SJSA1 (cell line): ENCODE data around the gene CUEDC1. TPM values are rescaled to one million over a fixed set of nuclear protein-coding genes. Genes with fewer than 3 reads are reported as not detected.

Experiments
- DNase-seq, 2 experiments: peaks; one replicate each; pipeline ENCODE4 v3.0.0-alpha.2; 2015 to 2020; ENCODE audit warnings: low spot score in 2 of 2, low read depth in 1 of 2
- H3K27ac ChIP-seq: fragments of 250-450 bp; sonication (Bioruptor Pico); 2 replicates; pipeline ENCODE4 v1.5.1; 2020; ENCODE audit warnings: mild to moderate bottlenecking, moderate library complexity
- H3K27me3 ChIP-seq: fragments of 250-450 bp; sonication (Bioruptor Pico); replicated peaks from 2 replicates; pipeline ENCODE4 v1.5.1; 2020; ENCODE audit warnings: mild to moderate bottlenecking, moderate library complexity
- H3K36me3 ChIP-seq: fragments of 250-450 bp; sonication (Bioruptor Pico); 2 replicates; pipeline ENCODE4 v1.5.1; 2020; ENCODE audit warnings: mild to moderate bottlenecking
- H3K4me1 ChIP-seq: fragments of 250-450 bp; sonication (Bioruptor Pico); replicated peaks from 2 replicates; pipeline ENCODE4 v1.6.1; 2021; ENCODE audit warnings: mild to moderate bottlenecking
- H3K4me3 ChIP-seq: fragments of 250-450 bp; sonication (Bioruptor Pico); 2 replicates; pipeline ENCODE4 v1.5.1; 2020; ENCODE audit warnings: mild to moderate bottlenecking
- H3K9me3 ChIP-seq: fragments of 250-450 bp; sonication (Bioruptor Pico); replicated peaks from 2 replicates; pipeline ENCODE4 v1.5.1; 2020; ENCODE audit warnings: mild to moderate bottlenecking
- total RNA-seq: library from RNA; depleted of rRNA; stranded (reverse); fragments of >200 nt; shearing (Covaris generic); gene quantifications from 2 replicates; pipeline ENCODE4 v1.2.3, GENCODE V29; 2014

CUEDC1 gene
- total RNA-seq, 1 experiment from 2014 or later = 27.3 TPM

- Histone ChIP-seq H3K9me3 (no peaks in the 10 kb centered on the region), H3K4me1 (peaks cover 79% of the 10 kb centered on the region), H3K27me3 (no peaks in the 10 kb centered on the region), H3K36me3 (peaks cover 79% of the 10 kb centered on the region), H3K4me3 (no peak overlapping the region), H3K27ac (peak overlapping the region; percentile 94; the same call in 1 of the 2 replicates)
- DNase-seq = no peak
Observed at GRCh38 chr17:57876866-57877237, 78.4 kb downstream of the CUEDC1 start.

GRCh38 chr17:57876023-57876865, 79.0 kb downstream of the CUEDC1 start:
- H3K4me3 ChIP-seq = no peak overlapping the region
- H3K4me1 ChIP-seq = peaks cover 73% of the 10 kb centered on the region
- no peak for DNase-seq
- no peaks in the 10 kb centered on the region for H3K9me3 ChIP-seq
- no peaks in the 10 kb centered on the region for H3K27me3 ChIP-seq
- H3K36me3 ChIP-seq = peaks cover 79% of the 10 kb centered on the region
- peak overlapping the region; percentile 94 for H3K27ac ChIP-seq

GRCh38 chr17:57875290-57876022, 79.8 kb downstream of the CUEDC1 start:
- Histone ChIP-seq H3K9me3 (no peaks in the 10 kb centered on the region), H3K36me3 (peaks cover 82% of the 10 kb centered on the region), H3K27ac (peak overlapping the region; percentile 94), H3K4me3 (no peak overlapping the region), H3K4me1 (peaks cover 68% of the 10 kb centered on the region), H3K27me3 (no peaks in the 10 kb centered on the region)
- DNase-seq = peak; percentile 99

- no peaks in the 10 kb centered on the region for H3K27me3 ChIP-seq
- peaks cover 68% of the 10 kb centered on the region for H3K4me1 ChIP-seq
- no peak overlapping the region for H3K4me3 ChIP-seq
- H3K9me3 ChIP-seq = 0 out of 2 replicates have a peak, but pooled peaks cover 4% of the 10 kb centered on the region
- peak overlapping the region; percentile 94 for H3K27ac ChIP-seq
- H3K36me3 ChIP-seq = peaks cover 81% of the 10 kb centered on the region
- peak; percentile 95 to 99 for DNase-seq
Observed at GRCh38 chr17:57874434-57875289, 80.5 kb downstream of the CUEDC1 start.

- H3K27me3 ChIP-seq = no peaks in the 10 kb centered on the region
- peaks cover 81% of the 10 kb centered on the region for H3K36me3 ChIP-seq
- H3K4me1 ChIP-seq = peaks cover 68% of the 10 kb centered on the region
- no peak for DNase-seq
- H3K9me3 ChIP-seq = 0 out of 2 replicates have a peak, but pooled peaks cover 4% of the 10 kb centered on the region
- H3K27ac ChIP-seq = peak overlapping the region; percentile 94
- H3K4me3 ChIP-seq = no peak overlapping the region
Observed at GRCh38 chr17:57874058-57874419, 81.2 kb downstream of the CUEDC1 start.

- H3K4me3 ChIP-seq = no peak overlapping the region
- H3K27ac ChIP-seq = peak overlapping the region; percentile 94
- peaks cover 80% of the 10 kb centered on the region for H3K36me3 ChIP-seq
- 0 out of 2 replicates have a peak, but pooled peaks cover 4% of the 10 kb centered on the region for H3K9me3 ChIP-seq
- peaks cover 68% of the 10 kb centered on the region for H3K4me1 ChIP-seq
- H3K27me3 ChIP-seq = no peaks in the 10 kb centered on the region
- no peak for DNase-seq
Observed at GRCh38 chr17:57873261-57874057, 81.8 kb downstream of the CUEDC1 start.

GRCh38 chr17:57872536-57872935, 82.7 kb downstream of the CUEDC1 start:
- Histone ChIP-seq H3K27me3 (no peaks in the 10 kb centered on the region), H3K4me1 (peaks cover 73% of the 10 kb centered on the region), H3K36me3 (peaks cover 78% of the 10 kb centered on the region), H3K27ac (no peak overlapping the region), H3K4me3 (no peak overlapping the region), H3K9me3 (0 out of 2 replicates have a peak, but pooled peaks cover 4% of the 10 kb centered on the region)
- no peak for DNase-seq

GRCh38 chr17:57871863-57872262, 83.3 kb downstream of the CUEDC1 start:
- Histone ChIP-seq H3K27ac (no peak overlapping the region), H3K36me3 (peaks cover 81% of the 10 kb centered on the region), H3K4me1 (peaks cover 77% of the 10 kb centered on the region), H3K4me3 (no peak overlapping the region), H3K27me3 (no peaks in the 10 kb centered on the region), H3K9me3 (0 out of 2 replicates have a peak, but pooled peaks cover 4% of the 10 kb centered on the region)
- DNase-seq = no peak

- Histone ChIP-seq H3K36me3 (peaks cover 81% of the 10 kb centered on the region), H3K4me1 (peaks cover 70% of the 10 kb centered on the region), H3K27me3 (no peaks in the 10 kb centered on the region), H3K4me3 (no peak overlapping the region), H3K27ac (no peak overlapping the region), H3K9me3 (0 out of 2 replicates have a peak, but pooled peaks cover 4% of the 10 kb centered on the region)
- DNase-seq = no peak
Observed at GRCh38 chr17:57871155-57871554, 84.1 kb downstream of the CUEDC1 start.

- DNase-seq = no peak
- H3K27ac ChIP-seq = peak overlapping the region; percentile 11; the same call in 1 of the 2 replicates
- H3K4me3 ChIP-seq = no peak overlapping the region
- peaks cover 80% of the 10 kb centered on the region for H3K36me3 ChIP-seq
- H3K9me3 ChIP-seq = 0 out of 2 replicates have a peak, but pooled peaks cover 4% of the 10 kb centered on the region
- peaks cover 61% of the 10 kb centered on the region for H3K4me1 ChIP-seq
- no peaks in the 10 kb centered on the region for H3K27me3 ChIP-seq
Observed at GRCh38 chr17:57870283-57870635, 85.0 kb downstream of the CUEDC1 start.

GRCh38 chr17:57869617-57870282, 85.5 kb downstream of the CUEDC1 start:
- peaks cover 83% of the 10 kb centered on the region for H3K36me3 ChIP-seq
- 0 out of 2 replicates have a peak, but pooled peaks cover 4% of the 10 kb centered on the region for H3K9me3 ChIP-seq
- no peak for DNase-seq
- no peak overlapping the region for H3K4me3 ChIP-seq
- H3K4me1 ChIP-seq = peaks cover 56% of the 10 kb centered on the region
- H3K27ac ChIP-seq = peak overlapping the region; percentile 11; the same call in 1 of the 2 replicates
- H3K27me3 ChIP-seq = no peaks in the 10 kb centered on the region

GRCh38 chr17:57868910-57869616, 86.1 kb downstream of the CUEDC1 start:
- Histone ChIP-seq H3K4me1 (peaks cover 50% of the 10 kb centered on the region), H3K9me3 (0 out of 2 replicates have a peak, but pooled peaks cover 4% of the 10 kb centered on the region), H3K27me3 (no peaks in the 10 kb centered on the region), H3K4me3 (no peak overlapping the region), H3K36me3 (peaks cover 86% of the 10 kb centered on the region), H3K27ac (peak overlapping the region; percentile 61)
- DNase-seq = no peak
